OCI-LY7 (cell line): ENCODE results near the gene GOLGA8R. TPM values are rescaled to one million over a fixed set of nuclear protein-coding genes. Genes with fewer than 3 reads are reported as not detected.
"Not testable (repeated sequence)": the region's sequence is repeated elsewhere in the genome, so short reads cannot be mapped to it uniquely, and the experiment has no call there.

Source experiments
- BruUV-seq: library from RNA; stranded (reverse); fragments of 400-500 nt; replicated peaks from 2 replicates; lab custom pipeline; 2021; lab: Mats Ljungman, UMichigan
- CTCF ChIA-PET: fragments of 300-600 bp; sonication (Branson Sonifier 250); formaldehyde crosslinking; loops from one replicate; lab custom pipeline; 2022; ENCODE audit warnings: antibody characterized with exemption; ENCODE audit not compliant: unreplicated experiment; lab: Charles Lee
- POLR2A ChIA-PET: fragments of 300-600 bp; sonication (Branson Sonifier 250); formaldehyde crosslinking; loops from one replicate; lab custom pipeline; 2022; ENCODE audit warnings: antibody characterized with exemption; lab: Charles Lee
- DNase-seq: peaks from one replicate; pipeline ENCODE4 v3.0.0-alpha.2; 2015; ENCODE audit warnings: low spot score
- H2AFZ ChIP-seq: fragments of 200-600 bp; sonication (generic), shearing (Covaris generic); 2 replicates; pipeline ENCODE4 v1.6.1; 2014; ENCODE audit warnings: mild to moderate bottlenecking, antibody characterized with exemption, low read length, moderate library complexity
- H3K27ac ChIP-seq: fragments of 200-600 bp; sonication (generic); 2 replicates; pipeline ENCODE4 v1.5.1; 2014; ENCODE audit warnings: mixed run types, low read depth, mild to moderate bottlenecking, moderate library complexity, low read length, inconsistent platforms; ENCODE audit not compliant: poor library complexity, severe bottlenecking
- H3K36me3 ChIP-seq: fragments of 200-600 bp; sonication (generic); 2 replicates; pipeline ENCODE4 v1.6.1; 2014; ENCODE audit warnings: mild to moderate bottlenecking, antibody characterized with exemption, low read length, moderate library complexity, mixed read lengths; ENCODE audit not compliant: insufficient read depth
- H3K4me1 ChIP-seq: fragments of 200-600 bp; sonication (generic); 2 replicates; pipeline ENCODE4 v1.5.1; 2014; ENCODE audit warnings: mild to moderate bottlenecking, low read length; ENCODE audit not compliant: insufficient read depth, poor library complexity, severe bottlenecking
- H3K4me2 ChIP-seq: fragments of 200-600 bp; sonication (generic); 2 replicates; pipeline ENCODE4 v1.6.1; 2014; ENCODE audit warnings: mild to moderate bottlenecking, low read length
- H3K4me3 ChIP-seq: fragments of 200-600 bp; sonication (generic); 2 replicates; pipeline ENCODE4 v1.5.1; 2014; ENCODE audit warnings: mild to moderate bottlenecking, low read depth, low read length; ENCODE audit not compliant: poor library complexity, severe bottlenecking
- H3K79me2 ChIP-seq: fragments of 200-600 bp; sonication (generic); 2 replicates; pipeline ENCODE4 v1.6.1; 2016; ENCODE audit warnings: low read depth, mild to moderate bottlenecking, low read length, moderate library complexity, mixed read lengths; ENCODE audit not compliant: insufficient read depth
- H3K9me2 ChIP-seq: fragments of 200-600 bp; sonication (generic); 2 replicates; pipeline ENCODE4 v1.6.1; 2016; ENCODE audit warnings: mild to moderate bottlenecking, low read length, mixed read lengths; ENCODE audit not compliant: insufficient read depth
- H3K9me3 ChIP-seq: fragments of 200-600 bp; sonication (generic); 2 replicates; pipeline ENCODE4 v1.6.1; 2014; ENCODE audit warnings: mild to moderate bottlenecking, mixed run types, low read length, mixed read lengths
- H4K20me1 ChIP-seq: fragments of 200-600 bp; sonication (generic); 2 replicates; pipeline ENCODE4 v1.6.1; 2014; ENCODE audit warnings: mild to moderate bottlenecking, antibody characterized with exemption, low read length, moderate library complexity, mixed read lengths; ENCODE audit not compliant: insufficient read depth
- intact Hi-C: fragments of 100-400 bp; cut with micrococcal nuclease; formaldehyde crosslinking; loops from one replicate; pipeline ENCODE4 v1.10.0; 2022; ENCODE audit not compliant: unreplicated experiment
- total RNA-seq, 2 experiments: library from RNA; depleted of rRNA in 1 of 2; stranded (reverse); fragments of >200 nt in 1 of 2; shearing (Covaris generic) in 1 of 2; gene quantifications; 2 replicates each; pipeline ENCODE4 v1.2.3, GENCODE V29; 2014 to 2022

The GOLGA8R gene
- total RNA-seq, 2 experiments from 2014 or later = 0.74 TPM; not detected in 1

- H3K4me1 ChIP-seq, H3K4me2 ChIP-seq, BruUV-seq, H3K4me3 ChIP-seq, DNase-seq, H3K36me3 ChIP-seq, H3K9me2 ChIP-seq, H3K27ac ChIP-seq, H3K9me3 ChIP-seq, H3K79me2 ChIP-seq, H2AFZ ChIP-seq, CTCF ChIA-PET, H4K20me1 ChIP-seq, POLR2A ChIA-PET, intact Hi-C loops: not testable (repeated sequence)
Observed at GRCh38 chr15:30420723-30421122, 6.7 kb upstream of the GOLGA8R start.

- DNase-seq, POLR2A ChIA-PET: not testable (repeated sequence)
Observed at GRCh38 chr15:30407636-30408035, 6.4 kb downstream of the GOLGA8R start.

GRCh38 chr15:30398988-30399387 lies 15.1 kb downstream of the GOLGA8R start:
- H3K9me2 ChIP-seq, CTCF ChIA-PET, intact Hi-C loops, H3K79me2 ChIP-seq, H3K27ac ChIP-seq, POLR2A ChIA-PET, DNase-seq, BruUV-seq, H4K20me1 ChIP-seq, H3K4me3 ChIP-seq, H3K4me1 ChIP-seq, H3K9me3 ChIP-seq, H2AFZ ChIP-seq, H3K4me2 ChIP-seq, H3K36me3 ChIP-seq: not testable (repeated sequence)

More at GRCh38 chr15:30407636-30408035, 6.4 kb downstream of the GOLGA8R start:
- H3K9me2 ChIP-seq, H3K4me1 ChIP-seq, H3K9me3 ChIP-seq, CTCF ChIA-PET, H3K4me2 ChIP-seq, H3K27ac ChIP-seq, H3K79me2 ChIP-seq, H3K4me3 ChIP-seq, H3K36me3 ChIP-seq, H4K20me1 ChIP-seq, intact Hi-C loops, BruUV-seq, H2AFZ ChIP-seq: not testable (repeated sequence)

- H3K9me2 ChIP-seq, DNase-seq, H3K4me3 ChIP-seq, CTCF ChIA-PET, intact Hi-C loops, H2AFZ ChIP-seq, POLR2A ChIA-PET, H3K4me2 ChIP-seq, H3K36me3 ChIP-seq, H3K9me3 ChIP-seq, H3K79me2 ChIP-seq, H3K4me1 ChIP-seq, BruUV-seq, H3K27ac ChIP-seq, H4K20me1 ChIP-seq: not testable (repeated sequence)
Observed at GRCh38 chr15:30393664-30393991, 20.4 kb downstream of the GOLGA8R start.

GRCh38 chr15:30392766-30393663 lies 21.0 kb downstream of the GOLGA8R start, which contains the start of gene CHRFAM7A:
Gene CHRFAM7A (minus strand): TSS chr15:30393540. CDS start chr15:30383351, 10,189 bp downstream.
- intact Hi-C loops, H3K4me1 ChIP-seq, H3K4me2 ChIP-seq, DNase-seq, H3K4me3 ChIP-seq, BruUV-seq, H4K20me1 ChIP-seq, CTCF ChIA-PET, H3K27ac ChIP-seq, H3K9me3 ChIP-seq, H3K36me3 ChIP-seq, H3K9me2 ChIP-seq, H2AFZ ChIP-seq, H3K79me2 ChIP-seq, POLR2A ChIA-PET: not testable (repeated sequence)

- CTCF ChIA-PET = not testable (repeated sequence)
Observed at GRCh38 chr15:30386318-30386887, 27.7 kb downstream of the GOLGA8R start.

More at GRCh38 chr15:30386318-30386887, 27.7 kb downstream of the GOLGA8R start:
- POLR2A ChIA-PET, H3K4me2 ChIP-seq, H3K36me3 ChIP-seq, H3K4me3 ChIP-seq, intact Hi-C loops, H3K9me3 ChIP-seq, H3K27ac ChIP-seq, H3K79me2 ChIP-seq, H4K20me1 ChIP-seq, H2AFZ ChIP-seq, DNase-seq, BruUV-seq, H3K9me2 ChIP-seq, H3K4me1 ChIP-seq: not testable (repeated sequence)
